ENCODE results near the gene PACSIN1.

DNA sequence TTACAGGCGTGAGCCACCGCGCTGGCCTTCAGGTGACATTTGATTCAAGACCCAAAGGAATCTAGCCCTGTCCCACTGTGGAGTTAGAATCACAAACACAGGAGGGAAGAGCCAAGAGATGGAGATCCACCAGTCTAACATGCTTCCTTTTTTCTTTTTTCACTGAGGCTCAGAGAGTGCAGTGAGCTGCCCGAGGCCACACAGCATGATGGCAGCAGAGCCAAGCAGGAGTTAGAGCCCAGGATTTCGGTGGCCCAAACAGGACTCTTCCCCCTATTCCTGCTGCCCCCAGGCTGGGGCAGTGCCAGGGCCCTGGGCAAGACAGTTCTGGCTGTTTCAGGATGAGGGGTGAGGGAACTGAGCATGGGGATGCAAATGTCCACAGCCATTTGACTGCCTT lies 98.3 kb downstream of the PACSIN1 start:
- no peak for TF ChIP-seq CTCF (IDR thresholded peaks at IDR 0.05)
- no peak for TF ChIP-seq POLR2A (IDR thresholded peaks at IDR 0.05)
- no peak for TF ChIP-seq POLR2AphosphoS5 (IDR thresholded peaks at IDR 0.05)

Data from stomach (tissue), 4 donors.